Measurements from ENCODE around the gene PRKCE. TPM values are rescaled to one million over a fixed set of nuclear protein-coding genes. Genes with fewer than 3 reads are reported as not detected.

The PRKCE gene
- total RNA-seq, 1 donor, result 12.5 TPM

DNA sequence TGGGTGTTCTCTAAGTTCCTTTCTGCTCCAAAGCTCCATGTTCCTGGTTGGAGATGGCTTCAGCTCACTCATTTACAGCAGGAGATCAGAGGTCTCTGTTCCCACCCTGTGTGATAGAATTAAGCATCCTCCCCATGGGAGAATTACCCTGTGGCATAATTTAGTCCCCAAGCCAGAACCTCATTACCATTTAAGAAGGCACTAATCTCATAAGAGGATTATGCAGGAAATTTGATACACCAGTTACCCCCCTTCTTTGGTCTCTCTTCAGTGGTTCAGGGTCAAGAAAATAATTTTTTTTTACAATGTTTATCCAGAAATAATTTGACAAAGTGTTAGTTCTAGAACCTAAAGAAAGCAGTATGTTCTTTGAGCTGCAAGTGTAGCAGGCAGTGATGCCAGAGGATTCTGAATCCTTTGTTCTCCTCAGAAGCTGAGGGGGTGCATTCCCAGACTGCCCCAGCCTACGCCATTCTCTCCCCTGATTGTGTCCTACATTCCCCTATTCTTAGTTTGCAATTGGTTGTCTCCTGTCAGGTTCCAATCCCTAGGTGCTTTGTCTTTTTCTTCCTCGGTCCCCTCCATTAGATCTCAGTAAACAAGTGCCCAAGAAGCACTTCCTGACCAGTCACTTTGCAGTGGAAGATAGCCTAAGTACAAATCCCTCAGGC lies 163.6 kb downstream of the PRKCE start:
- no peak overlapping the region for H3K4me3 ChIP-seq (ENCODE audit: low read depth, low read length)
- DNase-seq (ENCODE audit: low read depth), result no peak
- TF ChIP-seq, protein P1, sequence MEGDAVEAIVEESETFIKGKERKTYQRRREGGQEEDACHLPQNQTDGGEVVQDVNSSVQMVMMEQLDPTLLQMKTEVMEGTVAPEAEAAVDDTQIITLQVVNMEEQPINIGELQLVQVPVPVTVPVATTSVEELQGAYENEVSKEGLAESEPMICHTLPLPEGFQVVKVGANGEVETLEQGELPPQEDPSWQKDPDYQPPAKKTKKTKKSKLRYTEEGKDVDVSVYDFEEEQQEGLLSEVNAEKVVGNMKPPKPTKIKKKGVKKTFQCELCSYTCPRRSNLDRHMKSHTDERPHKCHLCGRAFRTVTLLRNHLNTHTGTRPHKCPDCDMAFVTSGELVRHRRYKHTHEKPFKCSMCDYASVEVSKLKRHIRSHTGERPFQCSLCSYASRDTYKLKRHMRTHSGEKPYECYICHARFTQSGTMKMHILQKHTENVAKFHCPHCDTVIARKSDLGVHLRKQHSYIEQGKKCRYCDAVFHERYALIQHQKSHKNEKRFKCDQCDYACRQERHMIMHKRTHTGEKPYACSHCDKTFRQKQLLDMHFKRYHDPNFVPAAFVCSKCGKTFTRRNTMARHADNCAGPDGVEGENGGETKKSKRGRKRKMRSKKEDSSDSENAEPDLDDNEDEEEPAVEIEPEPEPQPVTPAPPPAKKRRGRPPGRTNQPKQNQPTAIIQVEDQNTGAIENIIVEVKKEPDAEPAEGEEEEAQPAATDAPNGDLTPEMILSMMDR (IDR thresholded peaks at IDR 0.05; ENCODE audit: insufficient read depth, low read length), result no peak

DNA sequence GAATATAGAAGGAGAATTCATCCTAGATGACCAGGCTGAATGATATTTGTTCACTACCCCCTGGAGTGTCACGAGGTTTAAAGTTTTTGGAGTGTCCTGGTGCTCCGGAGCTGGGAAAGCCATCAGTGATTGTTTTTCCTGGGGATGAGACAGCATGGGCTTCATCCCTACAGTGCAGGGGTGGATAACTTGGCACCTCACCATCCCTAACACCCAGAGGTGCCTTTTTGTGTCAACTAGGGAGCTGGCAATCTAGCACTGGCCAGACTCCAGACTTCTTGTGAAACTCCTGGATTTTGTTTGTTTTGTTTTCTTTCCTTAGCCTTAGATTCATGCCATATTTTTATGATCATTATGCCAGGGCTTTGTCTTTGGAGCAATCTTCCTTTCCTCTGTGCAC lies 164.8 kb downstream of the PRKCE start:
- peak; percentile 80 for DNase-seq (ENCODE audit: low read depth)
- no peak overlapping the region for H3K4me3 ChIP-seq (ENCODE audit: low read depth, low read length)
- TF ChIP-seq, protein P1 (IDR thresholded peaks at IDR 0.05; ENCODE audit: insufficient read depth, low read length), result no peak

DNA sequence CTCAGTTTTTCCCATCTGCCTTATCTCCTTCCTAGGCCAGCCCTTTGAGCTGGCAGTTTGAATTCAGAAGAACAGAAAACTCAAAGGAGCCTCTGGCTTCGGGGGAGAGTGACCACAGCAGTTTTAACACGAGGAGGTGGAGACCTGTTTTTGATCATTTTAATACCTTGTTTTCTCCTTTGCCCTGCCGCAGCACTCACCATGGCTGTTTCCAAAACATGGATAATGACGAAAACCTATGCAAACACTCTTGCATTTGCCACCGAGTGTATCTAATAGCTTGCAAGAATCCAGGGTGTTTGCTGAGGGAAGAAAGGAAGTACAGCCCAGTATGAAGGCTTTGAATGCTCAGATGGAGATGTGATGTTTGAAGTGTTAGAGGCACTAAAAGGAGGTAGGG lies 167.1 kb downstream of the PRKCE start:
- no peak for DNase-seq (ENCODE audit: low read depth)
- TF ChIP-seq, protein P1 (IDR thresholded peaks at IDR 0.05; ENCODE audit: insufficient read depth, low read length), result no peak
- no peak overlapping the region for H3K4me3 ChIP-seq (ENCODE audit: low read depth, low read length)

DNA sequence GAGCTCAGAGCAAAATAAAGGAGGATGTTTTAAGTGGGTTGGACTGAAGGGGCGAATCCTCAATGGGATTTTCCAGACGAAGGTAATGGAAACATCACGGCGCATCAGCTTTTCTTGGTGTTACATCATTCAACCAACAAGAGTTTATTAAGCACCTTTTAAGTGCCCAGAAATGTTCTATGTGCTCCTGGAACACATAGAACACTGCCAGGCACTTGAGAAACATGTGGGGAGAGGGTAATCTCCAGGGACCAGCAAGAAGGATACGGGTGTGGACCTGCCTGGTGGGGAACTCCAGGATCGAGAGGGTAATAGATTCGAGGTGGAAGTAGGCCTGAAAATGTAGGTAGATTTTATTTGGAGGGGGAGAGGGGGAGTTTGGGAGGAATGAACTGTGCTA lies 168.6 kb downstream of the PRKCE start:
- TF ChIP-seq, protein P1 (IDR thresholded peaks at IDR 0.05; ENCODE audit: insufficient read depth, low read length), result no peak
- DNase-seq (ENCODE audit: low read depth), result no peak

DNA sequence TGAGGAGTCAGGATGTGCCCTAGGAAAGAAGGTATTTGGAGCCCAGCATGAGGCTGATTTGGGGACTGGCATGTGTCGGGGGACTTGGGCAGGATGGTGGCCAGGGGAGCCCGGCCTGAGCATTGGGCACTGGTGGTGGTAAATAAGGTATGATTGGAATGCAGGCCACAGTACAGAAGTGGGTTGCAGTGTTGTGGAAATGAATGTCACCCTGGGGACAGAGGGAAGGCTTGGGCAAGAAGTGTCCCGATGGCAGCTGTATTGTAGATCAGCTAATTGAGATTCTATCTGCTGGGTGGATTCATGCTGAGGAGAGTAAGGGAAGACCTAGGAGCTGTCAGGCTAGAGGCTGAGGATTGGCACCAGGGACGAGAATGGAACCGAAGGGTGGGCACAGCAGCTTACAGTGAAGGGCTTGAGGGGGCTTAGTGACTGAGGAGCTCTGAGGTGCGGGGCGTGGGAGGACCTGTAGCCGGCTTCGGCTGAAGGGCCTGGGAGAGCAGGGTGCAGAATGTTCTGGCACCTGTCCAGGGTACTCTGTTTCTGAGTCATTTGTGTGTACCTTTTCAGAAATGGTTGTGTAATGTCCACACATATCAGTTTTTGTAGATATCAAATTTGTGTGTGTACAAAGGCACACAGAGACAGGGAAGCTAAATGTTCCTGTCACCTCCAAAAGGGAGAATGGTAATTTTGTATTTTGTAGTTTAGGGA lies 170.2 kb downstream of the PRKCE start:
- H3K4me3 ChIP-seq (ENCODE audit: low read depth, low read length), result no peak overlapping the region
- peak; percentile 67 for DNase-seq (ENCODE audit: low read depth)
- TF ChIP-seq, protein P1 (IDR thresholded peaks at IDR 0.05; ENCODE audit: insufficient read depth, low read length), result no peak

More for the DNA sequence above, 168.6 kb downstream of the PRKCE start:
- no peak overlapping the region for H3K4me3 ChIP-seq (ENCODE audit: low read depth, low read length)

DNA sequence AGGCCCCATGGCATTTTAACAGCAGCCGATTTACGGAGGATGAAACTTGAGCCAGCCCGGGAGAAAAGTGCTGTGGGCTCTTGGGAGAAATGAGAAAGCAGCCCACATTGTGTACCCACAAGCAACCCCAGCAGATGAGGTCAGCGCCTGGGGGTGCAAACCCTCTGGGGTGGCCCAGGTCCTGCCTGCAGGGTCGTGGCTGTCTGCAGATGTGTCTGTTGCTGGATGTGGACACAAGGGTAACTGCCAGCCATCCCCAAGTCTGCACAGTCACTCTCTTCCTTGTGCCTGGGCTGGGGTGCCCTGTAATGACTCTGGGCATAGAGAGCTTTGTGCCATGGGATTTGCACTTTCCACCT lies 170.8 kb downstream of the PRKCE start:
- H3K4me3 ChIP-seq (ENCODE audit: low read depth, low read length), result no peak overlapping the region
- TF ChIP-seq, protein P1 (IDR thresholded peaks at IDR 0.05; ENCODE audit: insufficient read depth, low read length), result no peak
- no peak for DNase-seq (ENCODE audit: low read depth)

Measured in fibroblast of the aortic adventitia (primary cell).